Memory B cell (primary cell): ENCODE measurements around the gene CNTNAP2.
"Not testable (repeated sequence)": the region's sequence is repeated elsewhere in the genome, so short reads cannot be mapped to it uniquely, and the experiment has no call there.

Experiments
- ATAC-seq: fragments of 150-1000 bp; cut with Tn5 transposase; 2 replicates; pipeline ENCODE4 v1.10.0; 2021; ENCODE audit warnings: low read depth, mild to moderate bottlenecking, moderate library complexity
- DNase-seq, 2 donors: peaks; one replicate each; pipeline ENCODE4 v3.0.0; 2022; ENCODE audit warnings: low spot score in 2 of 2
- H3K27ac Mint-ChIP-seq: one replicate; pipeline ENCODE4 v1.8.0; 2022; ENCODE audit warnings: mild to moderate bottlenecking, moderate library complexity, mixed read lengths
- H3K27me3 Mint-ChIP-seq: one replicate; pipeline ENCODE4 v1.8.0; 2022; ENCODE audit warnings: mixed read lengths
- H3K36me3 Mint-ChIP-seq: one replicate; pipeline ENCODE4 v1.8.0; 2022; ENCODE audit warnings: mild to moderate bottlenecking, mixed read lengths
- H3K4me1 Mint-ChIP-seq: one replicate; pipeline ENCODE4 v1.8.0; 2022; ENCODE audit warnings: mixed read lengths
- H3K4me3 Mint-ChIP-seq: one replicate; pipeline ENCODE4 v1.8.0; 2022; ENCODE audit warnings: mild to moderate bottlenecking, moderate library complexity, mixed read lengths
- H3K9me3 Mint-ChIP-seq: one replicate; pipeline ENCODE4 v1.8.0; 2022; ENCODE audit warnings: mixed read lengths

CNTNAP2 gene

GRCh38 chr7:148318102-148318811, 2201.7 kb downstream of the CNTNAP2 start:
- Mint-ChIP-seq H3K36me3 (peaks cover 11% of the 10 kb centered on the region), H3K27ac (no peak overlapping the region), H3K27me3 (no peaks in the 10 kb centered on the region), H3K4me1 (peaks cover 8% of the 10 kb centered on the region), H3K9me3 (peaks cover 7% of the 10 kb centered on the region), H3K4me3 (no peak overlapping the region)
- DNase-seq (no peak), ATAC-seq (no peak)

- H3K4me1 Mint-ChIP-seq = peaks cover 12% of the 10 kb centered on the region
- ATAC-seq (no peak), DNase-seq (no peak)
- H3K36me3 Mint-ChIP-seq = peaks cover 9% of the 10 kb centered on the region
- no peak overlapping the region for H3K27ac Mint-ChIP-seq
- no peak overlapping the region for H3K4me3 Mint-ChIP-seq
- no peaks in the 10 kb centered on the region for H3K27me3 Mint-ChIP-seq
- H3K9me3 Mint-ChIP-seq = peaks cover 5% of the 10 kb centered on the region
Measured at GRCh38 chr7:148318838-148319237, 2202.2 kb downstream of the CNTNAP2 start.

- Mint-ChIP-seq H3K4me1 (peaks cover 14% of the 10 kb centered on the region), H3K4me3 (no peak overlapping the region), H3K9me3 (peaks cover under 1% of the 10 kb centered on the region), H3K27me3 (no peaks in the 10 kb centered on the region), H3K27ac (no peak overlapping the region), H3K36me3 (peaks cover 6% of the 10 kb centered on the region)
- ATAC-seq (no peak), DNase-seq (no peak)
Measured at GRCh38 chr7:148319316-148319808, 2202.8 kb downstream of the CNTNAP2 start.

- Mint-ChIP-seq H3K9me3 (peaks cover 4% of the 10 kb centered on the region), H3K27me3 (peaks cover 3% of the 10 kb centered on the region), H3K27ac (no peak overlapping the region), H3K36me3 (peaks cover 8% of the 10 kb centered on the region), H3K4me1 (peaks cover 19% of the 10 kb centered on the region), H3K4me3 (no peak overlapping the region)
- no peak for DNase-seq
- no peak for ATAC-seq
Measured at GRCh38 chr7:148325208-148325607, 2208.6 kb downstream of the CNTNAP2 start.

GRCh38 chr7:148327379-148327778, 2210.8 kb downstream of the CNTNAP2 start:
- DNase-seq (no peak), ATAC-seq (no peak)
- H3K4me1 Mint-ChIP-seq = peaks cover 28% of the 10 kb centered on the region
- H3K9me3 Mint-ChIP-seq = peaks cover 18% of the 10 kb centered on the region
- peaks cover 16% of the 10 kb centered on the region for H3K36me3 Mint-ChIP-seq
- no peak overlapping the region for H3K27ac Mint-ChIP-seq
- peaks cover 9% of the 10 kb centered on the region for H3K27me3 Mint-ChIP-seq
- H3K4me3 Mint-ChIP-seq = no peak overlapping the region

- Mint-ChIP-seq H3K27ac (no peak overlapping the region), H3K36me3 (peaks cover 15% of the 10 kb centered on the region), H3K4me1 (peaks cover 24% of the 10 kb centered on the region), H3K27me3 (peaks cover 9% of the 10 kb centered on the region), H3K4me3 (no peak overlapping the region), H3K9me3 (peaks cover 18% of the 10 kb centered on the region)
- DNase-seq (no peak), ATAC-seq (no peak)
Measured at GRCh38 chr7:148328906-148329305, 2212.3 kb downstream of the CNTNAP2 start.

GRCh38 chr7:148330124-148330818, 2213.7 kb downstream of the CNTNAP2 start:
- peaks cover 15% of the 10 kb centered on the region for H3K36me3 Mint-ChIP-seq
- H3K4me1 Mint-ChIP-seq = peaks cover 24% of the 10 kb centered on the region
- H3K27me3 Mint-ChIP-seq = peaks cover 9% of the 10 kb centered on the region
- peak overlapping the region; percentile 81 for H3K27ac Mint-ChIP-seq
- no peak for DNase-seq
- no peak for ATAC-seq
- H3K4me3 Mint-ChIP-seq = no peak overlapping the region
- peaks cover 18% of the 10 kb centered on the region for H3K9me3 Mint-ChIP-seq

GRCh38 chr7:148330822-148331221, 2214.2 kb downstream of the CNTNAP2 start:
- no peak for DNase-seq
- Mint-ChIP-seq H3K4me3 (no peak overlapping the region), H3K27ac (peak overlapping the region; percentile 81), H3K27me3 (peaks cover 9% of the 10 kb centered on the region), H3K36me3 (peaks cover 15% of the 10 kb centered on the region), H3K4me1 (peaks cover 24% of the 10 kb centered on the region), H3K9me3 (peaks cover 18% of the 10 kb centered on the region)
- ATAC-seq = no peak

- ATAC-seq, H3K27me3 Mint-ChIP-seq, H3K4me3 Mint-ChIP-seq, DNase-seq: not testable (repeated sequence)
- H3K36me3 Mint-ChIP-seq = peaks cover 15% of the 10 kb centered on the region
- peak overlapping the region; percentile 81 for H3K27ac Mint-ChIP-seq
- peaks cover 24% of the 10 kb centered on the region for H3K4me1 Mint-ChIP-seq
- H3K9me3 Mint-ChIP-seq = peaks cover 18% of the 10 kb centered on the region
Measured at GRCh38 chr7:148331456-148331855, 2214.9 kb downstream of the CNTNAP2 start.

- peaks cover 24% of the 10 kb centered on the region for H3K4me1 Mint-ChIP-seq
- peaks cover 18% of the 10 kb centered on the region for H3K9me3 Mint-ChIP-seq
- no peak for ATAC-seq
- no peak overlapping the region for H3K27ac Mint-ChIP-seq
- no peak overlapping the region for H3K4me3 Mint-ChIP-seq
- peaks cover 15% of the 10 kb centered on the region for H3K36me3 Mint-ChIP-seq
- peaks cover 9% of the 10 kb centered on the region for H3K27me3 Mint-ChIP-seq
- no peak for DNase-seq
Measured at GRCh38 chr7:148332191-148333186, 2215.9 kb downstream of the CNTNAP2 start.

- Mint-ChIP-seq H3K27me3 (peaks cover 9% of the 10 kb centered on the region), H3K27ac (no peak overlapping the region), H3K4me1 (peaks cover 31% of the 10 kb centered on the region), H3K9me3 (peaks cover 18% of the 10 kb centered on the region), H3K36me3 (peaks cover 15% of the 10 kb centered on the region), H3K4me3 (no peak overlapping the region)
- ATAC-seq (no peak), DNase-seq (no peak)
Measured at GRCh38 chr7:148334441-148334956, 2217.9 kb downstream of the CNTNAP2 start.

- DNase-seq = no peak
Measured at GRCh38 chr7:148334959-148335577, 2218.5 kb downstream of the CNTNAP2 start.

GRCh38 chr7:148335790-148336189, 2219.2 kb downstream of the CNTNAP2 start:
- no peak overlapping the region for H3K27ac Mint-ChIP-seq
- no peak overlapping the region for H3K4me3 Mint-ChIP-seq
- peaks cover 8% of the 10 kb centered on the region for H3K9me3 Mint-ChIP-seq
- H3K36me3 Mint-ChIP-seq = peaks cover 8% of the 10 kb centered on the region
- no peak for ATAC-seq
- peaks cover 31% of the 10 kb centered on the region for H3K4me1 Mint-ChIP-seq
- peaks cover 6% of the 10 kb centered on the region for H3K27me3 Mint-ChIP-seq
- no peak for DNase-seq

More at GRCh38 chr7:148334959-148335577, 2218.5 kb downstream of the CNTNAP2 start:
- Mint-ChIP-seq H3K9me3 (peaks cover 15% of the 10 kb centered on the region), H3K36me3 (peaks cover 14% of the 10 kb centered on the region), H3K27me3 (peaks cover 9% of the 10 kb centered on the region), H3K4me1 (peaks cover 31% of the 10 kb centered on the region), H3K27ac (no peak overlapping the region), H3K4me3 (no peak overlapping the region)
- no peak for ATAC-seq
